ENCODE measurements around the gene CNEP1R1.

DNA sequence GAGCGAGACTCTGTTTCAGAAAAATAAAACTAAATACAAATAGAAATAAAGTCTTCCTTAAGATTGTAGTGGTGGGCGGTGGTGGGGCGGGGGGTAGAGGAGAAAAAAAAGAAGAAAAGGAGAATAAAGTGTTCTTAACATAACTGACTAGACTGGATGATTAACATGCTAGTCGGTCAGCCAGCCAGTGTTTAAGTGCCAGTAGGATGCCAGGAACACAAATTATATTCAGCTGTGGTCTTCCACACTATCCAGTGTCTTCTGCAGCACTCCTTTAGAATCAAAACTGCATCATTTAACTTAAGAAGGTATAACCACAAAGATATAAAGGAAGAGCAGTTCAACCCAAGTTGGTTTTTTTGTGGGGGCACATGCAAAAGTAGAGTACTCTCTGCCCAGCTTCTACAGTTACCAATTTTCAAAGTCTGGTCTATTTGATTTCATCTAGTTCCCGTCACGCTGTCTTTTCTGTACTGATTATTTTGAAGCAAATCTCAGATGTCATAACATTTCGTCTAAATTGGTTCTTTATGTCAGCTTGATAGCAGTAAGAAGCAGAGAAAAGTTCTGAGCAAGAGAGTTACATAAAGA is 56.5 kb downstream of the CNEP1R1 start:
- TF ChIP-seq, protein P1, sequence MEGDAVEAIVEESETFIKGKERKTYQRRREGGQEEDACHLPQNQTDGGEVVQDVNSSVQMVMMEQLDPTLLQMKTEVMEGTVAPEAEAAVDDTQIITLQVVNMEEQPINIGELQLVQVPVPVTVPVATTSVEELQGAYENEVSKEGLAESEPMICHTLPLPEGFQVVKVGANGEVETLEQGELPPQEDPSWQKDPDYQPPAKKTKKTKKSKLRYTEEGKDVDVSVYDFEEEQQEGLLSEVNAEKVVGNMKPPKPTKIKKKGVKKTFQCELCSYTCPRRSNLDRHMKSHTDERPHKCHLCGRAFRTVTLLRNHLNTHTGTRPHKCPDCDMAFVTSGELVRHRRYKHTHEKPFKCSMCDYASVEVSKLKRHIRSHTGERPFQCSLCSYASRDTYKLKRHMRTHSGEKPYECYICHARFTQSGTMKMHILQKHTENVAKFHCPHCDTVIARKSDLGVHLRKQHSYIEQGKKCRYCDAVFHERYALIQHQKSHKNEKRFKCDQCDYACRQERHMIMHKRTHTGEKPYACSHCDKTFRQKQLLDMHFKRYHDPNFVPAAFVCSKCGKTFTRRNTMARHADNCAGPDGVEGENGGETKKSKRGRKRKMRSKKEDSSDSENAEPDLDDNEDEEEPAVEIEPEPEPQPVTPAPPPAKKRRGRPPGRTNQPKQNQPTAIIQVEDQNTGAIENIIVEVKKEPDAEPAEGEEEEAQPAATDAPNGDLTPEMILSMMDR (conservative IDR thresholded peaks at IDR 0.05): no peak
- TF ChIP-seq EZH2 (IDR thresholded peaks at IDR 0.05; ENCODE audit: low read depth): no peak
